Fibroblast of skin of left quadriceps (primary cell): Measurements from ENCODE around the gene KIAA1217.
"Not testable (repeated sequence)": the region's sequence is repeated elsewhere in the genome, so short reads cannot be mapped to it uniquely, and the experiment has no call there.

Source experiments
- DNase-seq, 2 experiments: peaks; one replicate each; pipeline ENCODE4 v3.0.0-alpha.2; 2013; ENCODE audit warnings: low read depth in 2 of 2

Gene KIAA1217

GRCh38 chr10:24465891-24466818 is 257.2 kb downstream of the KIAA1217 start:
- DNase-seq = peak in 1 of 2 experiments; percentile 64

- DNase-seq = no peak
Observed at GRCh38 chr10:24467136-24467535, 258.2 kb downstream of the KIAA1217 start.

GRCh38 chr10:24467605-24468004 is 258.7 kb downstream of the KIAA1217 start:
- no peak for DNase-seq

DNA sequence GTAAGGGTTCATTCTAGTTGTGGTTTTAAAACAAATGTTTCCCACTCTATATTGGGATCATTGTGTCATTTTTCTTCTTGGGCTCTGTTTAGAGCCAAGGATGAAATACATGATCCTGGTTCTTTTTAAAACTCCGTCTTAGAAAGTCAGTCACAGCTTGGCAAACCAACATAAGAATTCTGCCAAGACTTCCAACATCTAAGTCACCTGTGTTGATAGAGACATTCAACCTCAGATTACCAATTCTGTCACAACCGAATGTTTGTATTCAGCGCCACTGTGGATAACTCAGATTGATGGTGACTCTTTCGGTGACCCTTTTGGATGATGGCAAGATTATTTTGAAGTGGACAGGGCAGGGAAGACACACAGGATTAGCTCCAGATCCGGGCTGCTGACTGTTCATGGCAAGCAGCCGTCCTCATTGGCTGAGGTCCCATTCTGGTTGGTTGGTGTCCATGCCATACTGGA is 259.4 kb downstream of the KIAA1217 start:
- DNase-seq = no peak

GRCh38 chr10:24469993-24470392 is 261.1 kb downstream of the KIAA1217 start:
- DNase-seq = no peak

GRCh38 chr10:24475598-24475997 is 266.7 kb downstream of the KIAA1217 start:
- no peak for DNase-seq

- DNase-seq = no peak
Observed at GRCh38 chr10:24476913-24477701, 268.2 kb downstream of the KIAA1217 start.

GRCh38 chr10:24477915-24478314 is 269.0 kb downstream of the KIAA1217 start:
- DNase-seq = no peak

- DNase-seq = no peak
Observed at GRCh38 chr10:24479806-24480205, 270.9 kb downstream of the KIAA1217 start.

DNA sequence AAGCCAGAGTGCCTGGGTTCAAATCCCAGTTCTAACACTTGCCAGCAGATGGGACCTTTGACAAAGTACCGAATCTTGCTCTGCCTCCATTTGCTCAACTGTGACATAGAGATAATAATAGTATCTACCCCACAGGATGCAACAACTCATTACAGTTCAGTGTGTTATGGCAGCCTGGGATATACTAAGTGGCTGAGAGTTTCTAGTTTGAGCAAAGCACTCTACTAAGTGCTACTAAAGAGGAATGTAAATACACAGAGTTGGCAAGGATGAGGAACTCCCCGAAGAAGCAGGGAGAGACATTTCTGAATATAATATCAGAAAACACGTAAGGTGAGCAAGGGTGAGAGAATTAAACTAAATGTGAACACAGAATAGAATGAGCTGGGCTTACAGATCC is 271.5 kb downstream of the KIAA1217 start:
- DNase-seq = no peak

GRCh38 chr10:24481241-24481640 is 272.3 kb downstream of the KIAA1217 start:
- no peak for DNase-seq

- not testable (repeated sequence) for DNase-seq
Observed at GRCh38 chr10:24482713-24483112, 273.8 kb downstream of the KIAA1217 start.

GRCh38 chr10:24483701-24484100 is 274.8 kb downstream of the KIAA1217 start:
- DNase-seq = no peak

DNA sequence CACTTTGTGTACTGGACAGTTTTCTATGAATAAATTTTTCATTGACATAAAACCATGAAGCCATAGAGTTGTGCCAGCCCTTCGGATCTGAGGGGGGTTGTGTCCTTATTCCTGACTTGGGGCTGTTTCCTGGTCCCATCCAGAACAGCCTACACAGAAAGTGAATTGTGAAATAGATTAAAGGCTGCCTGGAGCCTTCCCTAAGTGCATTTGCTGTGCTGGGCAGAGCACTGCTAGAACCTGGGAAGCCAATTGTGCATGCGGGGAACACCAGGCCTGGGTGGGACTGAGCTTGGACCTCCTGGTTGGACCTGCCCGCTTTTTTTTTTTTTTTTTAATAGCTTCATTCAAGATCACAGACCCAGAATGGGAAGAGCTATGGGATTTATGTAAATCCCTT is 275.8 kb downstream of the KIAA1217 start:
- no peak for DNase-seq

DNA sequence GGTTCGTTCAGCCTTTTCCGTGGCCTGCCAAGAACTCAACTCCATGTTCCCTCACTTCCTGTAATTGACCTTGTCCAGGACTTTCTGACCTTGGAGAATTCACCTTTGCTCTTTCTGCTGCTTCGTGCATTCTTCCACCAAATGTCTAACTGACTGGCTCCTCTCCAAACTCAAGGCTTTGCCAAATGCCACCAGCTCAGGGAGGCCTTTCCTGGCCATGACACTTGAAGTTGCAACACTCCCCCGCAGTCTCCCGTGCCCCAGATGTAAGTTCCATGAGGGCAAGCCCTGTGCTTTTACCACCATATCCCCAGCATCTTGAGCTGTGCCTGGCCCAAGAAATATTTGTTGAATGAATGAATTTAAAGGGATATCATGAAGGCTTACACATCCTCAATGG is 276.4 kb downstream of the KIAA1217 start:
- no peak for DNase-seq

GRCh38 chr10:24488631-24489030 is 279.7 kb downstream of the KIAA1217 start:
- DNase-seq = no peak

DNA sequence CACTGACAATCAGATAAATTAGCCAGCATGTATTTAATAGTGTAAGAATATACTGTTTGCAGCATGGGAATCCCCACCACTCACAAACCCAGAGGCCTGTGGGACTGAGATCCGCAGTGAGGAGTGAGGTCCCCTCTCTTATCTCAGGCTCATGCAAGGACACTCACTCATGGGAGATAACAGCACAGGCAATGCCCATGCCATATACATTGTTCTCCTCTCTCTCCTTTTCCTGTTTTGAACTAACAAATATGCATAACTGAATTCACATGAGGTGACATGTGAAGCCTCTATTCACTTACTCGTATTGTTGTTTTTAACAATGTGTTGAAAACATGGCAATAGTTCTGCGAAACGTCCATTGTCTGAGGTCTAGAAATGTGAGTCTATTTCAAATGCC is 284.2 kb downstream of the KIAA1217 start:
- DNase-seq = no peak

DNA sequence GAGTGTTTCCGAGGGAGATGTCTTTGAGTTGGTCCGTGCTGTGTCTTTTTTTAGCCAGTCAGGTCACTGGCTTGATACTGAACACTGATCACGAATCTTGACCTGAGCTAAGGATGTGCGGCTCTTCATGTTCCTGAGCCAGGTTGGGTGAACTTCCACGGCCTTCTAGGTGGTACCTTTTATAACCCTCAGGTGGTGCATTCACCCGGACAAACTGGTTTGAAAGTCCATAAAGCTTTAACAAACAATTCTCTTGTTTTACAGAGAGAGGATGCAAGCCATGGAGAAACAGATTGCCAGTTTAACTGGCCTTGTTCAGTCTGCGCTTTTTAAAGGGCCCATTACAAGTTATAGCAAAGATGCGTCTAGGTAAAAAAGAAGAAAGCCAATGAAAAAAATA is 285.3 kb downstream of the KIAA1217 start:
- DNase-seq = no peak

- DNase-seq = no peak
Observed at GRCh38 chr10:24494777-24495176, 285.8 kb downstream of the KIAA1217 start.

- no peak for DNase-seq
Observed at GRCh38 chr10:24495666-24496460, 286.9 kb downstream of the KIAA1217 start.

GRCh38 chr10:24496906-24497305 is 288.0 kb downstream of the KIAA1217 start:
- no peak for DNase-seq
